Left ventricle myocardium inferior (tissue), 1 donor: ENCODE measurements around the gene SMYD1. TPM values are rescaled to one million over a fixed set of nuclear protein-coding genes. Genes with fewer than 3 reads are reported as not detected.

Experiments used
- DNase-seq: peaks from one replicate; pipeline ENCODE4 v3.0.0-alpha.2; 2020
- H3K27ac ChIP-seq: fragments of 200-600 bp; replicated peaks from 2 replicates; pipeline ENCODE4 v1.8.0; 2021
- H3K27me3 ChIP-seq: fragments of 200-600 bp; 2 replicates; pipeline ENCODE4 v1.8.0; 2021; ENCODE audit warnings: low read depth
- H3K36me3 ChIP-seq: fragments of 200-600 bp; 2 replicates; pipeline ENCODE4 v1.8.0; 2021
- H3K4me1 ChIP-seq: fragments of 200-600 bp; 2 replicates; pipeline ENCODE4 v1.8.0; 2021
- H3K4me3 ChIP-seq: fragments of 200-600 bp; 2 replicates; pipeline ENCODE4 v1.8.0; 2021; ENCODE audit warnings: mild to moderate bottlenecking, moderate library complexity
- H3K9me3 ChIP-seq: fragments of 200-600 bp; replicated peaks from 2 replicates; pipeline ENCODE4 v1.8.0; 2021
- CTCF ChIP-seq: fragments of 200-600 bp; IDR thresholded peaks from 2 replicates; pipeline ENCODE4 v1.8.0; 2021; ENCODE audit warnings: antibody characterized with exemption, mild to moderate bottlenecking, borderline replicate concordance
- intact Hi-C: fragments of 100-400 bp; cut with micrococcal nuclease; formaldehyde crosslinking; loops from one replicate; pipeline ENCODE4 v1.11.0; 2022
- total RNA-seq: library from RNA; stranded (reverse); fragmentation: NEBNext Ultra II Directional; extraction: Animal tissue kit (Norgen Biotek cat#: 25700); gene quantifications from one replicate; pipeline ENCODE4 v1.2.1, GENCODE V29; 2021
- donor health status: DM: no; HTN: yes; CAD: no; lungs with severe emphysema.

SMYD1 gene
- total RNA-seq, 1 donor from 2014 or later: 389 TPM

- Histone ChIP-seq H3K4me3 (no peak overlapping the region), H3K36me3 (peaks cover 14% of the 10 kb centered on the region), H3K9me3 (no peaks in the 10 kb centered on the region), H3K4me1 (peaks cover 8% of the 10 kb centered on the region), H3K27ac (no peak overlapping the region), H3K27me3 (no peaks in the 10 kb centered on the region)
- intact Hi-C loops: no loop called here
- DNase-seq: no peak
- TF ChIP-seq CTCF: no peak
These were observed 47.3 kb downstream of the SMYD1 start for GRCh38 chr2:88114889-88115288.

- intact Hi-C loops: no loop called here
- H3K27ac ChIP-seq: no peak overlapping the region
- no peak for TF ChIP-seq CTCF
These were observed 48.3 kb downstream of the SMYD1 start for GRCh38 chr2:88115825-88116518.

DNA sequence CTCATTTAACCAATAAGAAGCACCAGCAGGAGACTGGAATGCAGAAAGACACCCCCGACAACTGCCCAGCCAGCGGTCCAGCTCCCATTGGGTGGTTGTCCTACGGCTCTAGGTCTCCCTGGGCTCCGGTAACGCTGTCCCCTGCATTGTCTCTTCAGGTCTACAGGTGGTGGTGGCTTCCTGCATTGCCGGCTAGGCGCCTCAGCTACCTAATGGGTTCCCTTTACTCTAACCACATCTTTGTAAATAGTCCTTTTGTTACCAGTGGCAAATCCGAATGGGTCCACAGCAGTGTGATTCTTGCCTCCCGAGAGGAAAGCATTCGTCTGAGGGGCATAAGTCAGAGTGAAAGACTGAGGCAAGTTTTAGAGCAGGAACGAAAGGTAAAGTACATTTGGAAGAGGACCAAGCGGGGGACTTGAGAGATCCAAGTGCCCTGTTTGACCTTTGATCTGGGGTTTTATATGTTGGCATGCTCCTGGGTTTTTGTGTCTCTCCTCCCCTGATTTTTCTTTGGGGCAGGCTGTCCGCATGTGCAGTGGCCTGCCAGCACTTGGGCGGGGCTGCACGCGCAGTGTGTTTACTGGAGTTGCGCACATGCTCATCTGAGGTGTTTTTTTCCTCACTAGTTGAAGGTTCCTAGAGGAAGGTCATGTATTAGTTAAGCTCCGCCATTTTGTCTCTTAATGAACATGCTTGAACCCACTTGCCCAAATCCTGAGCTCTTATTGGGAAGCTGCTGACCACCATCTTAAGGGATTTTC is 49.2 kb downstream of the SMYD1 start:
- peaks cover 6% of the 10 kb centered on the region for H3K36me3 ChIP-seq
- intact Hi-C loops: no loop called here

More at GRCh38 chr2:88115825-88116518, 48.3 kb downstream of the SMYD1 start:
- Histone ChIP-seq H3K36me3 (peaks cover 6% of the 10 kb centered on the region), H3K27me3 (no peaks in the 10 kb centered on the region), H3K9me3 (no peaks in the 10 kb centered on the region), H3K4me1 (peaks cover 8% of the 10 kb centered on the region), H3K4me3 (no peak overlapping the region)
- no peak for DNase-seq

GRCh38 chr2:88117973-88118372 is 50.3 kb downstream of the SMYD1 start:
- TF ChIP-seq CTCF: no peak
- no peaks in the 10 kb centered on the region for H3K9me3 ChIP-seq
- no peak for DNase-seq
- peaks cover 2% of the 10 kb centered on the region for H3K36me3 ChIP-seq
- intact Hi-C loops: no loop called here
- H3K27ac ChIP-seq: no peak overlapping the region
- H3K27me3 ChIP-seq: no peaks in the 10 kb centered on the region
- H3K4me3 ChIP-seq: no peak overlapping the region
- peaks cover 8% of the 10 kb centered on the region for H3K4me1 ChIP-seq

More for the DNA sequence above, 49.2 kb downstream of the SMYD1 start:
- no peak overlapping the region for H3K27ac ChIP-seq
- no peaks in the 10 kb centered on the region for H3K9me3 ChIP-seq
- no peak overlapping the region for H3K4me3 ChIP-seq
- DNase-seq: no peak
- H3K27me3 ChIP-seq: no peaks in the 10 kb centered on the region
- peaks cover 8% of the 10 kb centered on the region for H3K4me1 ChIP-seq
- no peak for TF ChIP-seq CTCF

DNA sequence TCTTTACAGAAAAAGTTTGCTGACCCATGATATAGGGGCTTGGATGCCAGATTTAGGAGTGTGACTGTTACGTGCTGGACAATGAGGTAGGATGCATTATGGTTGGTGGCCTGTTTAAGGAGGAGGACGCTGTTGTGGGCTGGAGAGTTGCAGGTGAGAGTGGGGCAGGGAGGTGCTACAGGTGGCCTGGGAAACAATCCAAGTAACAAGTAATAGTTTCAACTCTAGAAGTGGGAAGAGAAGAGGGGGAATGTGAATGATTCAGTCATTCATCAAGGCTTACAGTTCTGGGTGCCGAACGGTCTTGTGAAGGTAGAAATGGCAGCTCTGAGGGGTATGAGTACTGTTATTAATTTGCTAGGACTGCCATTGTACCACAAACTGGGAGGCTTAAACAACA is 54.1 kb downstream of the SMYD1 start:
- no peaks in the 10 kb centered on the region for H3K4me1 ChIP-seq
- no peak for DNase-seq
- intact Hi-C loops: no loop called here

More for the DNA sequence above, 54.1 kb downstream of the SMYD1 start:
- Histone ChIP-seq H3K36me3 (no peaks in the 10 kb centered on the region), H3K27ac (no peak overlapping the region), H3K27me3 (peaks cover 18% of the 10 kb centered on the region), H3K4me3 (no peak overlapping the region), H3K9me3 (no peaks in the 10 kb centered on the region)
- TF ChIP-seq CTCF: no peak
